ENCODE results near the gene SKIC3. TPM values are rescaled to one million over a fixed set of nuclear protein-coding genes. Genes with fewer than 3 reads are reported as not detected.
A peak's percentile ranks its signal among the peaks of the same experiment; 100 is the strongest.

Gene SKIC3
- total and polyA plus RNA-seq, 2 of the 13 experiments (the other 11 are each of a cell fraction or from before 2014, with no cell fraction given) = 36.9 to 61.5 TPM

- TF ChIP-seq ZNF609 (CRISPR knock-in tag; IDR thresholded peaks at IDR 0.05; ENCODE audit: borderline replicate concordance) (no peak), ERF (CRISPR knock-in tag; IDR thresholded peaks at IDR 0.05) (no peak)
Measured at GRCh38 chr5:95557841-95558240, 3.1 kb upstream of the SKIC3 start (continued).

DNA sequence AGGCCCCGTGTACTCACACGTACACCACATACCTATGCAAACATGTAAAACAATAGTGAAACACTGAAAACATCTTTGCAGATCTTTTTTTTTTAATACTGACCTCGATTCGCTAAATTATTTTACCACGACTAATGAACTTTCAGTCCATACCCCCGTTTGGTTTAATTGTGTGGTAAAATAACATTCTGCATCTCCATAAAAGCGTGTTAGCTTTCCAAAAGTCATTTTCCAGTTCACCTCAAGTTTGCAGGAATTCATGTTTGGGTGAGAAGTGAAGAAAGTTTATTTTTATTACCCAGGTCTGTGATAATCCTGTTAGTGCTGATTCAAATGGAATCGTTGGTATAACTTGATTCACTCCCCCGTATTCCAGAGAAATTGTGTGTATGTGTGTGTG is 776 bp upstream of the SKIC3 start:
- no peak for ATAC-seq
- H4K20me1 ChIP-seq (ENCODE audit: insufficient read depth, low read length) = no peaks in the 10 kb centered on the region
- under 1% methylated on average over 9 of the region's 9 CpGs for whole genome bisulfite sequencing (ENCODE audit: low lambda C conversion rate)
- intact Hi-C loops (cut with micrococcal nuclease; ENCODE audit: unreplicated experiment) (loop anchor here (5.0 to 10.0 kb wide), 3 partner anchors 62 to 289 kb away; partner anchors contain the start of gene RFESD), in situ Hi-C loops (cut with HindIII; ENCODE audit: extremely low pct_ligation_motif_present, low pct_unique_long_range_greater_than_20kb) (loop anchor here (10.0 kb wide), 1 partner anchor 289 kb away; no protein-coding TSS in a partner anchor)
- no peaks in the 10 kb centered on the region; a peak in 1 of 5 replicates for H3K27me3 ChIP-seq (ENCODE audit: control insufficient read depth in 1 of 2, insufficient read depth in 2 of 2, low read length in 2 of 2)
- no TSS peak for BruUV-seq (replicated peaks)
- H3K79me2 ChIP-seq (ENCODE audit: insufficient read depth, low read length) = peaks cover 49% of the 10 kb centered on the region
- peak overlapping the region; percentile 80 to 92 (median 85) for H3K4me3 ChIP-seq (replicated peaks in 1 of 3; ENCODE audit: insufficient read depth in 1 of 3, low read depth in 2 of 3, low read length in 3 of 3)
- no peak for DNase-seq (ENCODE audit: low spot score)
- peaks cover 32% of the 10 kb centered on the region for H3K4me1 ChIP-seq (ENCODE audit: insufficient read depth, low read length)
- POLR2A ChIA-PET = interaction anchor here (0.9 to 1.3 kb wide), 8 partner anchors 9 to 1107 kb away, joined by 3 to 5 read pairs (median 3); partner anchors contain the start of genes CAST, RFESD and RHOBTB3
- H3K36me3 ChIP-seq (replicated peaks in 1 of 2; ENCODE audit: control insufficient read depth in 1 of 2, insufficient read depth in 2 of 2, low read length in 2 of 2) = peaks cover 0 to 3% of the 10 kb centered on the region in 2 experiments; a peak in 1 of 5 replicates
- H3K9ac ChIP-seq (ENCODE audit: insufficient read depth, low read depth, low read length) = peak overlapping the region; percentile 76
- FAIRE-seq = no peak
- peak overlapping the region; percentile 74 for H3K4me2 ChIP-seq (ENCODE audit: low read depth, low read length)
- peak overlapping the region; percentile 70 for H2AFZ ChIP-seq (ENCODE audit: low read length)
- H3K9me3 ChIP-seq (ENCODE audit: low read length) = no peaks in the 10 kb centered on the region
- H3K27ac ChIP-seq (ENCODE audit: extremely low read length, insufficient read depth, low read length) = peak overlapping the region; percentile 92
- CTCF ChIA-PET (ENCODE audit: low intra/inter-chr PET ratio, low total read pairs) = no interaction called here
- no peak for TF ChIP-seq CHCHD3 (CRISPR knock-in tag; IDR thresholded peaks at IDR 0.05)
- TF ChIP-seq ZKSCAN8 (CRISPR knock-in tag; IDR thresholded peaks at IDR 0.05; ENCODE audit: borderline replicate concordance) = no peak
- no peak for TF ChIP-seq MAFF (IDR thresholded peaks at IDR 0.05; ENCODE audit: low read depth, low read length)
- TF ChIP-seq MAZ (IDR thresholded peaks at IDR 0.05; ENCODE audit: borderline replicate concordance, low read depth, low read length) = no peak
- no peak for TF ChIP-seq MAZ (CRISPR knock-in tag; IDR thresholded peaks at IDR 0.05; ENCODE audit: low read depth)
- no peak for TF ChIP-seq ZBTB37 (CRISPR knock-in tag; IDR thresholded peaks at IDR 0.05)
- no peak for TF ChIP-seq ADNP (CRISPR knock-in tag; IDR thresholded peaks at IDR 0.05)
- no peak for TF ChIP-seq CBX2 (IDR thresholded peaks at IDR 0.05; ENCODE audit: low read depth, low read length)
- no peak for TF ChIP-seq CBX2 (CRISPR knock-in tag; IDR thresholded peaks at IDR 0.05; ENCODE audit: low read depth)
- no peak for TF ChIP-seq REPIN1 (CRISPR knock-in tag; IDR thresholded peaks at IDR 0.05; ENCODE audit: borderline replicate concordance, low read depth)
- no peak for TF ChIP-seq GFI1 (CRISPR knock-in tag; IDR thresholded peaks at IDR 0.05; ENCODE audit: borderline replicate concordance)
- no peak for TF ChIP-seq ZNF337 (CRISPR knock-in tag; IDR thresholded peaks at IDR 0.05; ENCODE audit: borderline replicate concordance, low read depth)
- TF ChIP-seq NFE2L2 (IDR thresholded peaks at IDR 0.05; ENCODE audit: low read length) = no peak
- no peak for TF ChIP-seq MATR3 (CRISPR knock-in tag; IDR thresholded peaks at IDR 0.05)
- TF ChIP-seq DPF2 (CRISPR knock-in tag; IDR thresholded peaks at IDR 0.05; ENCODE audit: borderline replicate concordance, low read depth) = no peak
- TF ChIP-seq ZNF333 (CRISPR knock-in tag; IDR thresholded peaks at IDR 0.05; ENCODE audit: borderline replicate concordance) = no peak
- TF ChIP-seq SNAPC2 (CRISPR knock-in tag; IDR thresholded peaks at IDR 0.05) = no peak
